Neuronal stem cell (in vitro differentiated cells): ENCODE data around the gene SEC22B.
"Not testable (repeated sequence)": the region's sequence is repeated elsewhere in the genome, so short reads cannot be mapped to it uniquely, and the experiment has no call there.

Experiments used
- DNase-seq: peaks from one replicate; pipeline ENCODE4 v3.0.0-alpha.2; 2013; ENCODE audit warnings: low spot score
- H2AFZ ChIP-seq: one replicate; pipeline ENCODE4 v1.6.1; 2013; ENCODE audit warnings: mild to moderate bottlenecking, low read length, inconsistent platforms
- H2AK5ac ChIP-seq: 2 replicates; pipeline ENCODE4 v1.6.1; 2013; ENCODE audit warnings: low read depth, mild to moderate bottlenecking, inconsistent platforms, low read length, moderate library complexity, mixed read lengths
- H2BK120ac ChIP-seq: 2 replicates; pipeline ENCODE4 v1.6.1; 2013; ENCODE audit warnings: low read depth, mild to moderate bottlenecking, inconsistent platforms, low read length, moderate library complexity, mixed read lengths
- H2BK12ac ChIP-seq: one replicate; pipeline ENCODE4 v1.6.1; 2013; ENCODE audit warnings: low read length, inconsistent platforms
- H2BK15ac ChIP-seq: 2 replicates; pipeline ENCODE4 v1.6.1; 2013; ENCODE audit warnings: mild to moderate bottlenecking, low read length, inconsistent platforms, mixed read lengths
- H2BK5ac ChIP-seq: one replicate; pipeline ENCODE4 v1.6.1; 2013; ENCODE audit warnings: inconsistent platforms, mild to moderate bottlenecking, low read length, moderate library complexity
- H3K14ac ChIP-seq: one replicate; pipeline ENCODE4 v1.6.1; 2013; ENCODE audit warnings: low read length, inconsistent platforms
- H3K18ac ChIP-seq: 2 replicates; pipeline ENCODE4 v1.6.1; 2013; ENCODE audit warnings: low read length, inconsistent platforms
- H3K23ac ChIP-seq: 2 replicates; pipeline ENCODE4 v1.6.1; 2013; ENCODE audit warnings: low read depth, mild to moderate bottlenecking, mixed read lengths, low read length, inconsistent platforms; ENCODE audit not compliant: poor library complexity
- H3K27ac ChIP-seq: replicated peaks from 3 replicates; pipeline ENCODE4 v1.5.1; 2013; ENCODE audit warnings: low read length, inconsistent platforms
- H3K27me3 ChIP-seq, 3 experiments: 2 replicates each; pipeline ENCODE4 v1.6.1; 2013; ENCODE audit warnings: low read length in 3 of 3, mild to moderate bottlenecking in 2 of 3, inconsistent platforms in 1 of 3, low read depth in 1 of 3, mixed read lengths in 1 of 3, moderate library complexity in 1 of 3; ENCODE audit not compliant: control insufficient read depth in 3 of 3, insufficient read depth in 3 of 3
- H3K36me3 ChIP-seq, 2 donors: replicated peaks in 1 of 2; 2 replicates each; pipeline ENCODE4 v1.6.1; 2013; ENCODE audit warnings: low read length in 2 of 2; ENCODE audit not compliant: control insufficient read depth in 2 of 2, insufficient read depth in 2 of 2
- H3K4ac ChIP-seq: 2 replicates; pipeline ENCODE4 v1.6.1; 2013; ENCODE audit warnings: inconsistent platforms, mild to moderate bottlenecking, low read length, moderate library complexity
- H3K4me1 ChIP-seq, 2 donors: 1 replicate in 1 of 2; 2 replicates in 1 of 2; pipeline ENCODE4 v1.6.1; 2013; ENCODE audit warnings: low read length in 2 of 2, low read depth in 1 of 2; ENCODE audit not compliant: control insufficient read depth in 2 of 2, insufficient read depth in 1 of 2
- H3K4me2 ChIP-seq: one replicate; pipeline ENCODE4 v1.6.1; 2013; ENCODE audit warnings: mild to moderate bottlenecking, low read length, inconsistent platforms; ENCODE audit not compliant: insufficient read depth, poor library complexity, severe bottlenecking
- H3K4me3 ChIP-seq, 2 donors: 2 replicates each; pipeline ENCODE4 v1.5.1; 2013; ENCODE audit warnings: low read length in 2 of 2, mild to moderate bottlenecking in 2 of 2, inconsistent platforms in 1 of 2, moderate library complexity in 1 of 2
- H3K79me1 ChIP-seq: one replicate; pipeline ENCODE4 v1.6.1; 2013; ENCODE audit warnings: low read depth, mild to moderate bottlenecking, inconsistent platforms, low read length, moderate library complexity
- H3K9ac ChIP-seq: one replicate; pipeline ENCODE4 v1.6.1; 2013; ENCODE audit warnings: mild to moderate bottlenecking, low read depth, low read length, inconsistent platforms; ENCODE audit not compliant: poor library complexity
- H3K9me3 ChIP-seq, 2 donors: replicated peaks in 1 of 2; 2 replicates each; pipeline versions ENCODE3 to v1.6.1; 2013; ENCODE audit warnings: low read length in 2 of 2, mild to moderate bottlenecking in 2 of 2, inconsistent platforms in 1 of 2, low read depth in 1 of 2, mixed read lengths in 1 of 2, moderate library complexity in 1 of 2; ENCODE audit not compliant: control insufficient read depth in 2 of 2, insufficient read depth in 1 of 2
- H4K8ac ChIP-seq: one replicate; pipeline ENCODE4 v1.6.1; 2013; ENCODE audit warnings: low read depth, mild to moderate bottlenecking, inconsistent platforms, low read length, moderate library complexity
- H4K91ac ChIP-seq: one replicate; pipeline ENCODE4 v1.6.1; 2013; ENCODE audit warnings: low read length, low read depth, mild to moderate bottlenecking, inconsistent platforms; ENCODE audit not compliant: poor library complexity
- WGBS, 2 donors: extraction: QIAGEN DNeasy Blood & Tissue Kit; methylation state at CpG; one replicate each; pipeline ENCODE4 v1.1.7; 2013; ENCODE audit warnings: missing lambda C conversion rate in 2 of 2, mixed read lengths in 1 of 2; ENCODE audit not compliant: insufficient read length in 2 of 2, insufficient replicate concordance in 1 of 2; ENCODE audit errors: extremely low coverage in 2 of 2; 5-methylcytosine and 5-hydroxymethylcytosine counted together

SEC22B gene

GRCh38 chr1:120140656-120141265 lies 35.6 kb downstream of the SEC22B start:
- no CpG with 5 or more reads among the region's 1 CpG for WGBS, 2 donors
- not testable (repeated sequence) for H3K79me1 ChIP-seq, H4K8ac ChIP-seq, H2AK5ac ChIP-seq, H3K4ac ChIP-seq, H3K4me1 ChIP-seq, H3K9me3 ChIP-seq, H3K18ac ChIP-seq, H2BK15ac ChIP-seq, H4K91ac ChIP-seq, H3K27ac ChIP-seq, H2BK5ac ChIP-seq, H2BK12ac ChIP-seq, H3K4me3 ChIP-seq, H2BK120ac ChIP-seq, H2AFZ ChIP-seq, DNase-seq, H3K36me3 ChIP-seq, H3K23ac ChIP-seq, H3K4me2 ChIP-seq, H3K14ac ChIP-seq, H3K9ac ChIP-seq, H3K27me3 ChIP-seq

- H3K4me2 ChIP-seq, H3K79me1 ChIP-seq, H3K27me3 ChIP-seq, H4K8ac ChIP-seq, H3K18ac ChIP-seq, H2BK5ac ChIP-seq, H3K4ac ChIP-seq, H3K4me1 ChIP-seq, H2BK12ac ChIP-seq, H3K27ac ChIP-seq, H3K14ac ChIP-seq, H2BK15ac ChIP-seq, H3K36me3 ChIP-seq, H3K4me3 ChIP-seq, H3K9ac ChIP-seq, DNase-seq, H4K91ac ChIP-seq, H2AK5ac ChIP-seq, H2AFZ ChIP-seq, H3K9me3 ChIP-seq, H3K23ac ChIP-seq, H2BK120ac ChIP-seq: not testable (repeated sequence)
- WGBS, 2 donors: no CpG with 5 or more reads among the region's 1 CpG
These were observed 40.2 kb downstream of the SEC22B start for GRCh38 chr1:120136086-120136485.

GRCh38 chr1:120133928-120134325 lies 42.4 kb downstream of the SEC22B start:
- H3K79me1 ChIP-seq, H3K36me3 ChIP-seq, H2AFZ ChIP-seq, H3K14ac ChIP-seq, H3K4me1 ChIP-seq, H4K91ac ChIP-seq, H2BK5ac ChIP-seq, H4K8ac ChIP-seq, H2BK120ac ChIP-seq, H3K23ac ChIP-seq, H3K27me3 ChIP-seq, H2BK15ac ChIP-seq, H3K9ac ChIP-seq, DNase-seq, H3K4me2 ChIP-seq, H3K9me3 ChIP-seq, H2AK5ac ChIP-seq, H3K27ac ChIP-seq, H3K4me3 ChIP-seq, H3K18ac ChIP-seq, H3K4ac ChIP-seq, H2BK12ac ChIP-seq: not testable (repeated sequence)

- H3K9ac ChIP-seq: no peak overlapping the region
- no peaks in the 10 kb centered on the region for H3K27me3 ChIP-seq
- H3K4me1 ChIP-seq: no peaks in the 10 kb centered on the region
- WGBS, 2 donors: no CpG with 5 or more reads among the region's 2 CpGs
- no peaks in the 10 kb centered on the region for H3K79me1 ChIP-seq
- no peak overlapping the region for H3K4me3 ChIP-seq
- H2BK5ac ChIP-seq: no peak overlapping the region
- H3K27ac ChIP-seq: no peak overlapping the region
- no peak overlapping the region for H2AFZ ChIP-seq
- H2BK120ac ChIP-seq: no peak overlapping the region
- H3K18ac ChIP-seq: no peak overlapping the region
- H3K14ac ChIP-seq: no peak overlapping the region
- H2BK15ac ChIP-seq: no peak overlapping the region
- H4K91ac ChIP-seq: no peak overlapping the region
- DNase-seq: no peak
- no peak overlapping the region for H2BK12ac ChIP-seq
- H3K4ac ChIP-seq: no peak overlapping the region
- no peak overlapping the region for H3K23ac ChIP-seq
- H3K36me3 ChIP-seq: no peaks in the 10 kb centered on the region
- no peak overlapping the region for H3K4me2 ChIP-seq
- H2AK5ac ChIP-seq: no peak overlapping the region
- no peak overlapping the region for H4K8ac ChIP-seq
- H3K9me3 ChIP-seq: no peaks in the 10 kb centered on the region
These were observed 42.9 kb downstream of the SEC22B start for GRCh38 chr1:120133228-120133927.
